ENCODE results near the gene CAMKK2.

DNA sequence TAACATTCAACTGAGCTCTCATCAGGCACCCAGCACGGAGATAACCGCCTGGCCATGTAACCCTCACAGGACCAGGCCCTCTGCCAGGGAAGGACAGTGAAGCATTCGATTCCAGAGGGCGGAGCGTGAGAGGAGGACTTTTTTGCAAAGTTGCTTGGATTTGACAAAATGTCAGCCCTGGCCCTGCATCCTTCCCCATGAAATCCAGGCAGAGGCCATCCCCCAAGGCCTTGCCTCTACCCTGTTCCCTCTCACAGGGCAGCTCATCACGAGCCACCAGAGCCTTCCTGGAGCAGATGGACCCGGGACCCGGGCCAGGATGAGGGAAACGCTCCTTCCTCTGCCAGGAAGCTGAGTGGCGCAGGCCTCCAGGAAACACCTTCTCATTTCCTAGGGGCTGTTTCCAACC is 17.0 kb downstream of the CAMKK2 start:
- TF ChIP-seq, protein P1, sequence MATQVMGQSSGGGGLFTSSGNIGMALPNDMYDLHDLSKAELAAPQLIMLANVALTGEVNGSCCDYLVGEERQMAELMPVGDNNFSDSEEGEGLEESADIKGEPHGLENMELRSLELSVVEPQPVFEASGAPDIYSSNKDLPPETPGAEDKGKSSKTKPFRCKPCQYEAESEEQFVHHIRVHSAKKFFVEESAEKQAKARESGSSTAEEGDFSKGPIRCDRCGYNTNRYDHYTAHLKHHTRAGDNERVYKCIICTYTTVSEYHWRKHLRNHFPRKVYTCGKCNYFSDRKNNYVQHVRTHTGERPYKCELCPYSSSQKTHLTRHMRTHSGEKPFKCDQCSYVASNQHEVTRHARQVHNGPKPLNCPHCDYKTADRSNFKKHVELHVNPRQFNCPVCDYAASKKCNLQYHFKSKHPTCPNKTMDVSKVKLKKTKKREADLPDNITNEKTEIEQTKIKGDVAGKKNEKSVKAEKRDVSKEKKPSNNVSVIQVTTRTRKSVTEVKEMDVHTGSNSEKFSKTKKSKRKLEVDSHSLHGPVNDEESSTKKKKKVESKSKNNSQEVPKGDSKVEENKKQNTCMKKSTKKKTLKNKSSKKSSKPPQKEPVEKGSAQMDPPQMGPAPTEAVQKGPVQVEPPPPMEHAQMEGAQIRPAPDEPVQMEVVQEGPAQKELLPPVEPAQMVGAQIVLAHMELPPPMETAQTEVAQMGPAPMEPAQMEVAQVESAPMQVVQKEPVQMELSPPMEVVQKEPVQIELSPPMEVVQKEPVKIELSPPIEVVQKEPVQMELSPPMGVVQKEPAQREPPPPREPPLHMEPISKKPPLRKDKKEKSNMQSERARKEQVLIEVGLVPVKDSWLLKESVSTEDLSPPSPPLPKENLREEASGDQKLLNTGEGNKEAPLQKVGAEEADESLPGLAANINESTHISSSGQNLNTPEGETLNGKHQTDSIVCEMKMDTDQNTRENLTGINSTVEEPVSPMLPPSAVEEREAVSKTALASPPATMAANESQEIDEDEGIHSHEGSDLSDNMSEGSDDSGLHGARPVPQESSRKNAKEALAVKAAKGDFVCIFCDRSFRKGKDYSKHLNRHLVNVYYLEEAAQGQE (IDR thresholded peaks at IDR 0.05; ENCODE audit: low read depth): no peak
- TF ChIP-seq TAF1 (IDR thresholded peaks at IDR 0.05; ENCODE audit: low read depth) (no peak), YY1 (IDR thresholded peaks at IDR 0.05; ENCODE audit: low read depth) (no peak), RAD21 (IDR thresholded peaks at IDR 0.05; ENCODE audit: low read depth) (no peak), CEBPB (IDR thresholded peaks at IDR 0.05) (no peak), TCF12 (IDR thresholded peaks at IDR 0.05; ENCODE audit: low read depth) (no peak), CREB1 (IDR thresholded peaks at IDR 0.05; ENCODE audit: low read depth) (no peak), EP300 (IDR thresholded peaks at IDR 0.05; ENCODE audit: borderline replicate concordance) (no peak)
